Measurements from ENCODE around the gene PGPEP1. TPM values are rescaled to one million over a fixed set of nuclear protein-coding genes. Genes with fewer than 3 reads are reported as not detected.
"Not testable (repeated sequence)": the region's sequence is repeated elsewhere in the genome, so short reads cannot be mapped to it uniquely, and the experiment has no call there.

PGPEP1 gene
- total and polyA plus RNA-seq, 3 donors from 2014 or later: 10.8 to 16.2 (median 12.4) TPM

DNA sequence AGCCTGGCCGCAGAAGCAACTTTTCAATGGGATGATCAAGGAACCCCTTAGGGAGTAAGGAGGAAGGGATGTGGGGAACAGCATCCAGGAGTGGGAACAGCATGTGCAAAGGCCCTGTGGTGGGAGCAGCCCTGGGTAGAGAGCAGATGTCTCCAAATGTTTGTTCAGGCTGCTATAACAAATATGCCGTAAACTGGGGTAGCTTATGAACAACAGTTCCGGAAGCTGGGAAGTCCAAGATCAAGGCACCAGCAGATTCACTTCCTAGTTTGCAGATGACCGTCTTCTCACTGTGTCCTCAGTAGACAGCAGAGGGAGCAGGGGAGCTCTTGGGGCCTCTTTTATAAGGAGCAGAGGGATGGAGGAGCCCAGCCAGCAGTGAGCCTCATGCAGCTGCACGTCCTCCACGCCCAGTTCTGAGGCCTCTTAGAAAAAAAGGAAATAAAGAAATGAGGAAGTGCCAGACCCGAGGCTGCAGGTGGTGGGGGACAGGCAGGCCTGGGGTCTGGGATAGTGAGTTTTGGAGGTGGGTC lies 61.2 kb downstream of the PGPEP1 start:
- DNase-seq: peak; percentile 84
- intact Hi-C loops (cut with DNase I; ENCODE audit: low total_unique reads): no loop called here
- Histone ChIP-seq H3K27me3 (no peaks in the 10 kb centered on the region), H3K9me3 (no peaks in the 10 kb centered on the region), H3K36me3 (ENCODE audit: low read depth, missing control alignments) (no peaks in the 10 kb centered on the region), H3K4me1 (peaks cover 37% of the 10 kb centered on the region), H3K4me3 (no peak overlapping the region), H3K27ac (peak overlapping the region in 1 of 2 donors; percentile 45)
- TF ChIP-seq POLR2A (IDR thresholded peaks at IDR 0.05): no peak
- TF ChIP-seq, protein P1, sequence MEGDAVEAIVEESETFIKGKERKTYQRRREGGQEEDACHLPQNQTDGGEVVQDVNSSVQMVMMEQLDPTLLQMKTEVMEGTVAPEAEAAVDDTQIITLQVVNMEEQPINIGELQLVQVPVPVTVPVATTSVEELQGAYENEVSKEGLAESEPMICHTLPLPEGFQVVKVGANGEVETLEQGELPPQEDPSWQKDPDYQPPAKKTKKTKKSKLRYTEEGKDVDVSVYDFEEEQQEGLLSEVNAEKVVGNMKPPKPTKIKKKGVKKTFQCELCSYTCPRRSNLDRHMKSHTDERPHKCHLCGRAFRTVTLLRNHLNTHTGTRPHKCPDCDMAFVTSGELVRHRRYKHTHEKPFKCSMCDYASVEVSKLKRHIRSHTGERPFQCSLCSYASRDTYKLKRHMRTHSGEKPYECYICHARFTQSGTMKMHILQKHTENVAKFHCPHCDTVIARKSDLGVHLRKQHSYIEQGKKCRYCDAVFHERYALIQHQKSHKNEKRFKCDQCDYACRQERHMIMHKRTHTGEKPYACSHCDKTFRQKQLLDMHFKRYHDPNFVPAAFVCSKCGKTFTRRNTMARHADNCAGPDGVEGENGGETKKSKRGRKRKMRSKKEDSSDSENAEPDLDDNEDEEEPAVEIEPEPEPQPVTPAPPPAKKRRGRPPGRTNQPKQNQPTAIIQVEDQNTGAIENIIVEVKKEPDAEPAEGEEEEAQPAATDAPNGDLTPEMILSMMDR (IDR thresholded peaks at IDR 0.05): peak in 1 of 3 experiments; percentile 35
- 58 to 63% methylated on average over 7 of the region's 7 CpGs for WGBS, 2 donors

- intact Hi-C loops (cut with DNase I; ENCODE audit: low total_unique reads); H3K27me3 ChIP-seq; H3K36me3 ChIP-seq (ENCODE audit: low read depth, missing control alignments); DNase-seq; H3K4me3 ChIP-seq; H3K9me3 ChIP-seq: not testable (repeated sequence)
- 52 to 53% methylated on average over 17 to 18 of the region's 18 CpGs for WGBS, 2 donors
- Histone ChIP-seq H3K27ac (peak overlapping the region; percentile 1 to 45), H3K4me1 (peaks cover 28% of the 10 kb centered on the region)
Observed at GRCh38 chr19:18402455-18403248, 62.3 kb downstream of the PGPEP1 start.

GRCh38 chr19:18405754-18406153 lies 65.4 kb downstream of the PGPEP1 start:
- H3K27ac ChIP-seq; H3K27me3 ChIP-seq; H3K4me3 ChIP-seq; intact Hi-C loops (cut with DNase I; ENCODE audit: low total_unique reads); H3K36me3 ChIP-seq (ENCODE audit: low read depth, missing control alignments); H3K9me3 ChIP-seq; DNase-seq: not testable (repeated sequence)
- WGBS, 2 donors: 93 to 95% methylated on average over 9 to 11 of the region's 11 CpGs
- peaks cover 19% of the 10 kb centered on the region for H3K4me1 ChIP-seq

- peaks cover 16% of the 10 kb centered on the region for H3K4me1 ChIP-seq
- intact Hi-C loops (cut with DNase I; ENCODE audit: low total_unique reads): no loop called here
- DNase-seq: no peak
- no peaks in the 10 kb centered on the region for H3K36me3 ChIP-seq (ENCODE audit: low read depth, missing control alignments)
- H3K4me3 ChIP-seq: no peak overlapping the region
- TF ChIP-seq POLR2A (IDR thresholded peaks at IDR 0.05): no peak
- TF ChIP-seq, protein P1 (IDR thresholded peaks at IDR 0.05): no peak
- no peaks in the 10 kb centered on the region for H3K27me3 ChIP-seq
- no peak overlapping the region for H3K27ac ChIP-seq
- WGBS, 2 donors: 89 to 93% methylated on average over 9 of the region's 9 CpGs
- H3K9me3 ChIP-seq: no peaks in the 10 kb centered on the region
Observed at GRCh38 chr19:18406749-18407148, 66.4 kb downstream of the PGPEP1 start.

DNA sequence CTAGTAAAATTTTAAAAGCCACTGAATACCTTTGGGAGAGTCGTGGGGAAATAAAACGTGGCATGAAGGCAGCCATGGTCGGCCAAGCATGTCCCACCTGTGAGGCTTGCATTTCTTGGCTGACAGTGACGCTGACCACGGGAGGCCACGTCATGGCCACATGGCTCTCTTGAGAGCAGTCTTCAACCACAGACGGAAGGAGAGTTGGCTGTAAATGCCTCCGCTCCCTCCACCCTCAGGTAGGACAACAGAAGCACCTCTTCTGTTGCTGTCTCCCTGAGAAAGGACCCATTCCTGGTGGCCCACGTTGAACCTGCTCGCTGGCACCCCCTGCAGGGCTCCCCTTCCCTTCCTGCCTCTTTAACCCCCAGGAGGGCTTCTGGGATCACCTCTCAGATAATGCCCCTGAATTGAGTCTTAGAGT lies 67.7 kb downstream of the PGPEP1 start:
- Histone ChIP-seq H3K27ac (no peak overlapping the region), H3K4me1 (peaks cover 3% of the 10 kb centered on the region), H3K27me3 (no peaks in the 10 kb centered on the region), H3K36me3 (ENCODE audit: low read depth, missing control alignments) (no peaks in the 10 kb centered on the region), H3K4me3 (no peak overlapping the region), H3K9me3 (no peaks in the 10 kb centered on the region)
- intact Hi-C loops (cut with DNase I; ENCODE audit: low total_unique reads): no loop called here
- DNase-seq: no peak
- TF ChIP-seq, protein P1 (IDR thresholded peaks at IDR 0.05): peak in 1 of 3 experiments; percentile 14
- no peak for TF ChIP-seq POLR2A (IDR thresholded peaks at IDR 0.05)
- WGBS, 2 donors: 63 to 70% methylated on average over 10 of the region's 10 CpGs

All from testis (tissue), 3 donors.